GM21529 (cell line): ENCODE data around the gene CST7.

Source experiments
- ATAC-seq: cut with Tn5 transposase; IDR thresholded peaks from one replicate; pipeline ENCODE4 v1.9.1; 2021; ENCODE audit not compliant: unreplicated experiment

The CST7 gene

DNA sequence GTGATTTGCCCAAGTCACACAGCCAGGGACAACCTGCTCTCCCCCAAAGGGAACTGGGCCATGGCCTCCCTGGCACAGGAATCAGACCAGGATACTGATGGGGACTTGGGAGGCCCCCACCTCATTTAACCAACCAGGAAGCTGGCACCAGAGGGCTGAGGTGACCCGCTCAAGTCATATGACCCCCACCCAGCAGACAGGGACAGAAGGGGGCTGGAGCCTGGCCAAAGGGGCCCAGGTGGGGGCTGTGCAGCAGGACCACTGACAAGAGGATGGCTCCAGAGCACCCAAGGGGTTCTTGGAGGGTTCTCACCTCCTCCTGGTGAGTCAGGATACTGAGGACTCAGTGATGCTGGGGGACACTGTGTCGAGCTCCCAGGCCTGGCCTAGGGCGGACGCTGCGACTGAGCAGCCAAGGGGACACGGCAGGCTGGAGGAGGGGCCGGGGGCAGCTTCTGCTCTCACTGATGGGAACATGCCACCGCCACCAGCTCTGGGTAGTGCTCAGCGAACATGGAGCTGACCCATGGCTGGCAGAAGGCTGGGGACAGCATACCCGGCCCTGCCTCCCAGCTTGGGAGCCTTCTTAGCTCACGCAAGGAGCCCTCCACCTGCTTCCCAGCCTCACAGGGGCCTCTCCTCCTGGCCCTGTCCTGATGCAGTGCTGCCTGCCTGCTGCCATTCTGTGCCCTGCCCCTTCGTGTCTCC is 1.2 kb downstream of the CST7 start:
- no peak for ATAC-seq

DNA sequence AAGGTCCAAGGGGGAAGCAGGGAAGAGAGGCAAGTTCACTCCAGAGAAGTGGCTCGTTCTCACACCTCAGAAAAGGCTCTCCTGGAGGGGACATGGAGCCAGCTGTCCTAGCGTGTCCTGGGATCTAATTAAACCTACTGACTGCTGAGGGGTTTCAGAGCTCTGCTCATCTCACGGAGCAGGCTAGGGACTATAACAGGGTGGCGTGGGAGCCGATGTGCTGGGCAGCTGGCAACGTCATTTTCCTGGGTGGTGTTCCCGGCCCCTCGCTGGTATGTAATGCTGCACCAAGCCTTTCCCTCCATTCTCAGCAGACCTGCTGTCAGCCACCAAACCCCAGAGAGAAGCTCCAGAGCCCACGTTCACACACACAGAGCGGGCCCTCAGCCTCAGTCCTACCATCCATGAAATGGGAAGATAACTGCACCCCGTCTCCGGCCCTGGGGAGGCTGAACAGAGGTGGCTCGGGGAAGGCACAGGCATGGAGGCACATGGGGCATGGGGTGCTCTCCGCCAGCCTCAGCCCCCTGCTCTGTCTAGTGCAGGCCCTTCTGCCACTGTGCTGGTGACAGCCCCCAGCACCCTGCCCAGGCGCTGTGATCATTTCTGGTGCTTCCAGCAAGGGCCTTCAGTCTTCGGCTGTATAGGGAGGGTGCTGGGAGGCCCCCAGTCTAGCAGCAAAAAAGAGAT is 1.9 kb downstream of the CST7 start:
- ATAC-seq, result no peak

DNA sequence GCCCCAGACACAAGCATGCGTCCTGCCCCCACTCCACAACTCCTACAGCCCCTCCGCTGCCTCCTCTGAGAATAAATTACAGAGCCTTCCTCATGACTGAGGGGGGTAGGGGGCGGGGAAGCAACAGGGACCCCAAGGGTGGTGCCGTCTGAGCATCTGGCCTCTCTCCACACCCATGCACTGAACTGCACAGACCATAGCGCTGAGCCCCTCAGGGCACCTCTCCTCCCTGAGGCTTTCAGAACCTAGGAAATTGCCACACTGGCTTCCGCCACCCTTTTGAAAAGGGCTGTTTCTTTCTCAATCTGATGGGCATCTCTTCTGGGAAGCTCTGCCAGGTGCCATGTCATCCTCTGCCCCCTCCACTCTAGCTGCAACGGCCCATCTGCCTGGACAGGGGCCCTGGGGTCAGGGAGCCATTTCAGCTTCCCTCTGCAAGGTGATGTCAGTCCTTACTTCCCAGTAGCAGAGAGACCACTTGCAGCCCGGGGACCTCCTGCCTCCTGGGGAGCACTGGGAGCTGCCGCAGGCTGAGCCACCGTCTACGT is 2.5 kb downstream of the CST7 start:
- ATAC-seq, result no peak

DNA sequence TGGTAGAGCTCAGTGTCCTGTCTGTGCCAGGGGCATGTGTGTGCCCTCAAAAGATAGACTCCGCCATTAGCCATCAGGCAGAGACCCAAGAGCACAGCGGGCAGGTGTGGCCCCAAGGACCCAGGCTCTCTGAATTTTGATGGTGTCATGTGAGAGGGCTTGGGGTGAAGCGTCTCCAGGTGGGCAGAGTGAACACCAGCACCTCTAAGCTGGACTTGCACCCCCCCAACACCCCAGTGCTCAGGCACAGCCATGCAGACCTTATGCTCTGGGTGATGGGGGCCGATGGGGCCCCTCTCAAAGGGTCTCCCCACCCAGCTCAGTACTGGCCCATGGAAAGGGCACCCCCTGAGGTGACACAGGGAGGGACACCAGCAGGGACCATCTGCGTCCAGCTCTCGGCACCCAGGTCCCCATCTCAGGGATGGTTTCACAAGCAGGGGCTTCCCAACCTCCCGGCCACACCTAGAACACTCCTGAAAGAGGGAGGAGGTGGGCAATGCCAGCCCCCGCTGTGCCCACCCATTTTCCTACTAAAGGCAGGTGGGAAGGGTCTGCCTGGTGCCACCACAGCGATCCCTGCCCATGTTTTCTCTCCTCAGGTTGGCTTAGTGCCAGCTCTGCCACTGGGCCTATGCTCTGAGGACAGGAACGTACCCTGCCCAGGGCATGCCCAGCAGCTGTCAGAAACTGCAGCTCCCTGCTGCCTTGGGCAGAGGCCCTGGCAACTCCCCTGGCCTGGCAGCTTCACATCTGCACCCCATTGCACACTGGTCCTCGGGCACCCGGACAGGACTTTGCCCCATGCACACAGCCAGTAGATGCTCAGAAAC is 3.5 kb downstream of the CST7 start:
- ATAC-seq, result no peak

DNA sequence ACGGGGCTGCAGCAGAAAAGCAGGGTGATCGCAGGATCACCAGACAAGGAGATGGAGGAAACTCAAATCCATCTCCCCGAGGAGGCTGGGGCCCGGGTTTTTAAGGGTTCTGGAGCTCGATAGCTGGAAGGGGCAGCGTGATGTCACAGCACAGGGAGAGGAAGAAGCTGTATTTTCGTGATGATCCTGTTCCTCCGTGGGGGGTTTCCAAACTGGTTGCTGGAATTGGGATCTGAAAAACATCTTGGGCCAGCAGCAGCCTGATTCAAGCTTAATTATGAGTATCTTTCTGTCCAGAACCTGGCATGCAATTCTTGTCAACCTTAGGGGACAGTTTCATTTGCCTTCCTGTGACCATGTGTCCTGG is 4.1 kb downstream of the CST7 start:
- no peak for ATAC-seq

DNA sequence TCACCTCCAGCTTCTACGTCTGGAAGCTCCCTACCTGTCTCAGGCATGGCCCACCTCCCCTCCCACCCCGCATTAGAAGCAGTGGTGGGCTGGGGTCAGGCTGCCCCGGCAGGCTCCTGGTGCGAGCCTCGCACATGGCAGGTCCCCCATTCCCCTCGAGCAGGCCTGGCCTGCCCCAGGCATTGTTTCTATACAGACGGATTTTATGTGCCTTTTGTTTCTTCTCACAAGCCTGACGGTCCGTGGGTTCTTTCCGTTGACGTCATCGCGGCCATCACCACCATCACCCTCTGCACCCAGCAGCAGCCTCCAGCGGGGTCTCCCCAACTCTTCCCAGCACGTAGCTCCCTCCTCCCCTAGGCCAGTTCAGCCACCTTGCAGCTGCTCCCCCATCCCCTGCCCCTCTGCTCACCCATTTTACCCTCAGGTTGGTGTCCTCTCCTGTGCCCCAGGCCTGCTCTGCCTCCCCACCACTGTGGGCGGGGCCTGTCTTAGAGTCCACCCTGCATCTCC is 4.6 kb downstream of the CST7 start:
- ATAC-seq, result no peak

DNA sequence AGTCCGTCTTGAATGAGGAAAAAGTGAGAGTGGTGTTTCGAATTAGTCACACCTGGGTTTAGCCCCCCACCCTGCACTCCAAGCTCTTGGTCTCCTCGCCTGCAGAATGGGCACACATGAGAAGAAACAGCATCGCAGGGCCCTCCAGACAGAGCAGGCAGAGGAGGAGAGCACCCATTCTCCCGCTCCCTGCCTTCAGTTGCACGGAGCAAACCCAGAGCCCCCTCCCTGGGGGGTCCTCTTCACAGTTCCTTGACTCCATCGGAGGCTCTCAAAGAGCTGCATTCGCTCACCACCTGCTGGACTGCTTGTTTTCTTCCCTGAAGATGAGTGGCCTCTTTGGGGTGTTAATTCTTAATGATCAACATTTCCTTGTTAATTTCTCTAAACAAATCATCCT is 5.1 kb downstream of the CST7 start:
- no peak for ATAC-seq

DNA sequence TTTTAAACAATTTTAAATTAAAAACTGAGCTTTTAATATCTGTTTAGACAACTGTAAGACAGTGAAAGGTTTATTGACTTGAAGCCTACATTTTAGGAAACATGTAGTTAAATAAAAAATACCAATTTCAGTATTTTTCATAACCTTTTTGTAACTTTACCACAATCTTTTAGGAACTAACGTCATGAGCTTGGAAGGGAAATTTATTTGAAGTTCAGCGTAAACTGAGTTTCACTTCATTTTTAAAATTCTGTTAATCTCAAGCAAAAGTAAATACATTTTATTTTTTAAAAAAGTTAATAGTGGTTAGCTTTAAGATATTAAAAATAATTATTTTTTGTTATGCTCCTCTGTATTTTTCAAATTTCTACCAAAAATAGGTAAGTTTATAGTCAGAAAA is 5.5 kb downstream of the CST7 start:
- ATAC-seq, result no peak

DNA sequence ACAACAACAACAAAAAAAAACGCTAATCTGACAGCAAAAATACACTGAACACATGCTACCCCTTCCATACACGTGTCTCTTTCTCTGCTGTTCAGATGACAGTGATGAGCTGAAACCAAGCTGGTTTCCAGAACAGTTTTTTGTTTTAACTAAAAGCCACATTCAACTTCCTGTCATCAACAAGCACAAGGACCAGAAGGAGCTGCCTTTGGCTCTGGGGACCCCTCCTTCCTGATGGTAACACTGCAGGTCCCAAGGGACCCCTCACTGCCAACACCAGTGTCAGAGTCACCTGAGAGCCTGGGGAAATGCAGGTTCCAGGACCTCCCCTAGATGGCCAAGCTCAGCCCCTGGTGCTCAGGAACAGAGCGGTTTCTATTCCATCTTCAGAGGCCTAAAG is 6.0 kb downstream of the CST7 start:
- peak; percentile 75 for ATAC-seq

DNA sequence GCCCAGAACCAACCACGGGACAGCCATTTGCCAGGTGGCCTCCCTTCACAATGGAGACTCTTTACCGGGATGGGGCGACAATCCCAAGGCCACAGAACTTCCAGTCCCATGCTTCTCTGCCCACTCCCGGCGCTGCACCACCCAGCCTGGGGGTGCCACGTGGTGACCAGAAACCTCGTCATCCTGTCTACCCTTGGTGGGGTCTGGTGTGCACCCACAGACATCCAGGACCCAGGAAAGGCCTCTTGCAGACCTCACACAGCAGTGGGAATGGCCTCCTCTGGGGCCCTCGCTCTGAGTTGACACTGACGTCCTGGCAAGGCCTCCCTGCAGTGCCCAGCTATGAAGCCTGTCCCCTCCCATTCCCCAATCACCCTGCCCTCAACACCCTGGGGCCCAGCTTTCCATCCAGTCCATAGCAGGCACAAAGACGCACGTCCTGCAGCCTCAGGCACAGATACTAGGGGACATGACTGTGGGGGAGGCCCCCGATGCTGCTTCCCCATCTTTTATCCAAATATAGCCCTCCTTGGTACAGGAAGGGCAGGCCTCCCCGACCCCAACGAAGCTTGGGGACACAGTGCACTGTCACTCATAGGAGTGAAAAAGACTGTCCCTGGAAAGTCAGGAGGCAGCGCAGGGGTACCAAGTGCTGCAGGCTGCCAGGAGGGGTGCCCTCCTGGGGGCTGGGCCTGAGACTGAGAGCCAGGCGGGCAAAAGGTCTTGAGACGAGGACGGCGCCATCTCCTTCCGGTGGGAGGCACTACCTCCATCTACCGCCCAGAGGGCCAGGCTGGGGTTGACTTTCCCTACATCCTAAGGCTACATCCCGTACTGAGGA is 7.2 kb downstream of the CST7 start:
- ATAC-seq, result no peak

DNA sequence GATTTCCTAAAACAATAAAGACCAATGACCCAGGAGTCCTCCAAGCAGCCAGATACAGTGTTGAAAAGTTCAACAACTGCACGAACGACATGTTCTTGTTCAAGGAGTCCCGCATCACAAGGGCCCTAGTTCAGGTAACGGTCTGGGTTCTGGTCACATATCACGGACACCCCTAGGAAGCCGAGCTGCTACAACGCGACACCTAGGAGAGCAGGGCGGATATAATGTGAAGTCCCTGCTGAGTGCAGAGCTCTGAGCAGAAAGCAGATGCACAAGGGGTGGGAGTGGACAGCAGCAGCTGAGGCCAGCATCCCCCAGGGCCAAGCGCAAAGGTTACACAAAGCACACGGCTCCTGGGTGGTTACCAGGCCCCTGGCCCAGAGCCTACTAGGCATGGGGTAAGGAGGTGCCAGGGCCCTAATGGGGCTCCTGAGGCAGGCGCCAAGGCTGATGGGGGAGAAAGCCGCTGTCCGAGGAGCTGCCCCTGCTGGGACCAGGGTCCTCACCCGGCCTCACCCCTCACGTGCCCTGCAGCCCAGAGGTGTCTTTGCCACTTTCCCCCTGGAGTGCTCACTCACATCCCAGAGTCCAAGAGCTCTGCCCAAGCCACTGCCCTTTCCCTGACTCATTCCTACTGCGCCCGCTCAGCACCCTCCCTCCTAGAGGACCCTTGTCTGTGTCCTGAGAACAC is 8.4 kb downstream of the CST7 start:
- ATAC-seq, result no peak

DNA sequence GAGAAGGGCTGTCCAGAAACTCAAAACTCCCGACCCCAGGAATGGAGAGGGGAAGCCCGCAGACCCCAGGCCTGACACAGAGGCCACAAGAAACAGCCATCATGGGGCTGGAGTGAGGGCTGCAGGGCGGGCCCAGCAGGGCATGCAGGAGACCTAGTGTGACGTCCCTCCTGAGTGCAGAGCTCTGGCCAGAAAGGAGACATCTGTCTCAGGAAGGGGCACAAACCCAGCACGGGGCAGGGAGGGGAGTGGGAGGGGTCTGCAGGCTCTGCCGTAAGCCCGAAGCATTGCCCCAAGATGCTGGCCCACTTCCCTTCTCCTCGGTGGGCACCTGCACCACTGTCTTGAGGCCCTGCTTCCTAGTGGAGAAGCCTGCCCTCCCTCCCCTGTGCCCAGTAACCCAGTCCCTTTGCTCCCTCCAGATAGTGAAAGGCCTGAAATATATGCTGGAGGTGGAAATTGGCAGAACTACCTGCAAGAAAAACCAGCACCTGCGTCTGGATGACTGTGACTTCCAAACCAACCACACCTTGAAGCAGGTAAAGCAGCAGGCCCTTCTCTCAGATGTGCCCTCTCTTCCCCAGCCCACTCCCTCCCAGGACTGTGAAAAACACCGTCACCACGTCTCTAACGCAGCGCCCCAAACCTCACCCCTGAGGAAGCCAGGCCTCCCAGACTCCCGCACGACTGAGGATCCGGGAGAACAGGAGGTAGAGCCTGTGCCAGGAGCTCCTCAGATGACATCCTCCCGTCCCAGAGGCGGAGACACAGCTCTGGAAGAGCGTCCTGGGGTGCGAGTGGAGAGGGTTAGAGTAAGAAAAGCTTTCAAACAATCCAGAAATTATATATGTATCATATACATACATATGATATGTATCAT is 9.7 kb downstream of the CST7 start:
- no peak for ATAC-seq

DNA sequence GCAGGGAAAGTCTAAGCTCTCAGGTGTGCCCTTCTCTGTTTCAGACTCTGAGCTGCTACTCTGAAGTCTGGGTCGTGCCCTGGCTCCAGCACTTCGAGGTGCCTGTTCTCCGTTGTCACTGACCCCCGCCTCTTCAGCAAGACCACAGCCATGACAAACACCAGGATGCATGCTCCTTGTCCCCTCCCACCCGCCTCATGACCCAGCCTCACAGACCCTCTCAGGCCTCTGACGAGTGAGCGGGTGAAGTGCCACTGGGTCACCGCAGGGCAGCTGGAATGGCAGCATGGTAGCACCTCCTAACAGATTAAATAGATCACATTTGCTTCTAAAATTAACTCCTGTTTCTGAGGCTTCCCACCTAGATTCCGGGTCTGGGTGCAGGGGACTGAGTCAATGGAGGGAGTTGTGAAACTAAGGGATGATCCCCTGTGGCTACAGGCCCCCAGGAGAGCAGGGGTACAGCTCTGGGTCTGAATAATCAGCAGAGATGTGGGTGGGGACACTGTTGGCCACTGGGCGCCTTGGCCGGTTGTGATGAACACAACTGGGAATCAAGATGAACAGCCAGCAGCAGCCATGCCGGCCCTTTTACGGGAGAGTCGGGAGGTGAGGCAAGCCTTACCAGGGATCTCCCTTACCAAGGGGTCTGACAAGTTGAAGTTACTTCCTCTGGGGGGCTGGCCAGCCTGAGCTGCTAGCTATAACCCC is 10.7 kb downstream of the CST7 start:
- no peak for ATAC-seq

DNA sequence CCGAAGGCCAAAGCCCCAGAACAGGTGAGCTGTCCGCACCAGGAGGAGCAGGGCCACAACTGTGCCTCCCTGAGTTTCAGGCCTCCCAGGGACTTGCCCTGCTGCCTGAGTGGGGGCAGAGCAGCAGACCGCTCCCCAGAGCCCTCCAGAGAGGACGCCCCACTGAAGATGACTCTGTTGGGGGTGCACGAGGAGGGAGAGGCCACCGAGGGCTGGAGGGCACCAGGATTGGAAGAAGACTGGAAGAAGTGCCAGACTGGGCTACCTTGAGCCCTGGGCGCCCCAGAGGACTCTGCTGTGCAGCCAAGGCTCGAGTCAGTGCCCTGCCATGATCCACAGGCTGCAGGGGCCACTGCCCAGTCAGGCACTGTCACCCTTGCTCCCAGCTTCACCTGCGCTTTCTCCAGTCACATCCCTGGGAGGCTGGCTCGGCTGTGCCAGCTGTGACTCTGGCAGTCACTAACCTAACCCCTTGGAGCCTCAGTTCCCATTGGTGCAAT is 11.3 kb downstream of the CST7 start:
- no peak for ATAC-seq

DNA sequence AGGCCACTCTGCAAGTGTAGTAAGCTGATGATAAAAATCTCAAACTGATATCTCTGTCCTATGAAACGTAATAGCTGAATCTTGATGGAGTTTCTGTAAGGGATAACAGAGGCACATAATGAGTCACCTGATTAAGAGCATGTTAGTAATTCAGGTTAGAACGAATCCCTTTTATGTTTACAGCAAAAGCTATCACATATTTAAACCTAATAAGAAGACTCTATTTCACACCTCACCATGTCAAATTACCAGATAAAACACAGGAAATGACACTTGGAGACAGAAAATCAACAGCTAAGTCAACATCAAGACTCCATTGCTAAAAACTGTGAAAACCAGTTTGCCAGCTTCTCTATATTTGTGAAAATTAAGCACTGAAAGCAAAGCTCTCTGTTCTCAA is 11.8 kb downstream of the CST7 start:
- ATAC-seq, result no peak

DNA sequence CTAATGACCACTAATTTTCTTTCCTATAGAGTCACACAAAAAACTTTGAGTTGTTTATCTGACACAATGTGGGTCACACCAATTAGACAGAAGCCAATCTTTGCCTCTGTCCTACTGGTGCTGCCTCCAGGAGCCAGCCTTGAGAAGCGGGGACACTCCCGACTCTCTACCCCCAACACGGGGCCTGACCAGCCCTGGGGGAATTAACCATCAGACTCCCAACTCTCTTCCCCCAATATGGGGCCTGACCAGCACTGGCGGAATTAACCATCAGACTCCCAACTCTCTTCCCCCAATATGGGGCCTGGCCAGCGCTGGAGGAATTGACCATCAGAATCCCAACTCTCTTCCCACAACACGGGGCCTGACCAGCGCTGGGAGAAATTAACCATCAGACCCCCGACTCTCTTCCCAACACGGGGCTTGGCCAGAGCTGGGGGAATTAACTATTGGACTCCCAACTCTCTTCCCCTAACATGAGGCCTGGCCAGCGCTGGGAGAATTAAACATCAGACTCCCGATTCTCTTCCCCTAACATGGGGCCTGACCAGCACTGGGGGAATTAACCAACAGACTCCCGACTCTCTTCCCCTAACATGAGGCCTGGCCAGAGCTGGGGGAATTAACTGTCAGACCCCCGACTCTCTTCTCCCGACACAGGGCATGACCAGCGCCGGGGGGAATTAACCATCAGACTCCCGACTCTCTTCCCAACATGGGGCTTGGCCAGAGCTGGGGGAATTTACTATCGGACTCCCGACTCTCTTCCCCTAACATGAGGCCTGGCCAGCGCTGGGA is 12.5 kb downstream of the CST7 start:
- no peak for ATAC-seq

DNA sequence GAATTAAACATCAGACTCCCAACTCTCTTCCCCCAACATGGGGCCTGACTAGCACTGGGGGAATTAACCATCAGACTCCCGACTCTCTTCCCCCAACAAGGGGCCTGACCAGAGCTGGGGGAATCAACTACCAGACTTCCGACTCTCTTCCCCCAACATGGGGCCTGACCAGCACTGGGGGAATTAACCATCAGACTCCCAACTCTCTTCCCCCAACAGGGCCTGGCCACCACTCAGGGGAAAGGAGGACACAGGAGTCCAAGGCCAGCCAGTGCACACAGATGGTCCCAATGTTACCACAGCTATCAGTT is 13.1 kb downstream of the CST7 start:
- ATAC-seq, result no peak

DNA sequence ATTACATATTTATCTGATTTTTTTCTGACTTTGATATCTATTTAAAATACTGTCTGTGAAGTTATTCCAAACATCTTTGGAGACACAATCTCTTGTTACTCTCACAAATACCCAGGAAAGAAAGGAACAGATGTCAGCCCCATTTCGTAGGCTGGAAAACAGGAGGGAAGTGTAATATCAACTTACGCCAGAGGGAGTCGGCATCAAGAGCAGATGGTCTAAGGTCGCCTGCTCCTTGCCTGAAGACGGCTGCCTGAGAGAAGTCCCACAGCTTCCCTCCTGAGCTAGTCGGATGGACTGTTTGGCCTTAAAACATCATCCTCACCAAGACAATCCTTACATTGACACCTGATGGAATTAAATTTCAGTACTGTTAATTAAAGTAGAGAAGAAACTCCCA is 13.4 kb downstream of the CST7 start:
- no peak for ATAC-seq
